Esophagus (tissue), 2 donors: ENCODE results near the gene COG1. TPM values are rescaled to one million over a fixed set of nuclear protein-coding genes. Genes with fewer than 3 reads are reported as not detected.

Experiments used
- H3K27ac ChIP-seq, 2 donors: one replicate each; pipeline ENCODE4 v1.5.1; 2013; ENCODE audit warnings: low read depth in 2 of 2, mild to moderate bottlenecking in 2 of 2, inconsistent platforms in 1 of 2, low read length in 1 of 2, moderate library complexity in 1 of 2
- H3K27me3 ChIP-seq, 2 donors: one replicate each; pipeline ENCODE4 v1.6.1; 2013; ENCODE audit warnings: low read length in 2 of 2, control low read depth in 1 of 2, mild to moderate bottlenecking in 1 of 2; ENCODE audit not compliant: insufficient read depth in 2 of 2, control insufficient read depth in 1 of 2
- H3K36me3 ChIP-seq, 2 donors: one replicate each; pipeline ENCODE4 v1.6.1; 2013; ENCODE audit warnings: low read length in 1 of 2; ENCODE audit not compliant: control insufficient read depth in 2 of 2, insufficient read depth in 2 of 2
- H3K4me1 ChIP-seq, 2 donors: one replicate each; pipeline ENCODE4 v1.6.1; 2013; ENCODE audit warnings: low read length in 1 of 2; ENCODE audit not compliant: control insufficient read depth in 2 of 2, insufficient read depth in 2 of 2
- H3K4me3 ChIP-seq, 2 donors: one replicate each; pipeline ENCODE4 v1.5.1; 2013; ENCODE audit warnings: low read length in 2 of 2, mild to moderate bottlenecking in 2 of 2, low read depth in 1 of 2, moderate library complexity in 1 of 2
- H3K9me3 ChIP-seq, 2 donors: one replicate each; pipeline ENCODE4 v1.6.1; 2013; ENCODE audit warnings: mild to moderate bottlenecking in 2 of 2, low read depth in 1 of 2, low read length in 1 of 2, moderate library complexity in 1 of 2; ENCODE audit not compliant: control insufficient read depth in 2 of 2, insufficient read depth in 1 of 2
- WGBS, 2 donors: extraction: QIAGEN DNeasy Blood & Tissue Kit; methylation state at CpG; one replicate each; pipeline ENCODE4 v1.1.7; 2013; 5-methylcytosine and 5-hydroxymethylcytosine counted together
- polyA plus RNA-seq, 2 donors: library from polyadenylated mRNA; stranded (reverse); fragments of 200-250 nt; gene quantifications; one replicate each; pipeline ENCODE4 v1.2.3, GENCODE V29; 2013
- donor health status: healthy with polysubstance abuse.
- donor health status: Bipolar disorder and iron deficiency.

The COG1 gene
- polyA plus RNA-seq, 2 donors = 11.0 to 13.0 TPM

- Histone ChIP-seq H3K27me3 (no peaks in the 10 kb centered on the region), H3K36me3 (no peaks in the 10 kb centered on the region), H3K4me1 (no peaks in the 10 kb centered on the region), H3K9me3 (no peaks in the 10 kb centered on the region), H3K4me3 (no peak overlapping the region), H3K27ac (no peak overlapping the region)
- 73 to 82% methylated on average over 9 of the region's 9 CpGs for WGBS, 2 donors
Observed at GRCh38 chr17:73187203-73187769, 5.6 kb upstream of the COG1 start.

- H3K9me3 ChIP-seq = no peaks in the 10 kb centered on the region
- no peaks in the 10 kb centered on the region for H3K36me3 ChIP-seq
- no peak overlapping the region for H3K27ac ChIP-seq
- H3K4me1 ChIP-seq = no peaks in the 10 kb centered on the region
- 95% methylated on average over 1 of the region's 1 CpG for WGBS, 2 donors
- no peak overlapping the region for H3K4me3 ChIP-seq
- no peaks in the 10 kb centered on the region for H3K27me3 ChIP-seq
Observed at GRCh38 chr17:73188011-73188410, 4.8 kb upstream of the COG1 start.

- Histone ChIP-seq H3K4me3 (no peak overlapping the region), H3K36me3 (no peaks in the 10 kb centered on the region), H3K27ac (no peak overlapping the region), H3K9me3 (no peaks in the 10 kb centered on the region), H3K27me3 (no peaks in the 10 kb centered on the region), H3K4me1 (peaks cover 0 to 2% of the 10 kb centered on the region in 2 donors)
- 81 to 85% methylated on average over 6 of the region's 6 CpGs for WGBS, 2 donors
Observed at GRCh38 chr17:73189417-73190099, 3.3 kb upstream of the COG1 start.

DNA sequence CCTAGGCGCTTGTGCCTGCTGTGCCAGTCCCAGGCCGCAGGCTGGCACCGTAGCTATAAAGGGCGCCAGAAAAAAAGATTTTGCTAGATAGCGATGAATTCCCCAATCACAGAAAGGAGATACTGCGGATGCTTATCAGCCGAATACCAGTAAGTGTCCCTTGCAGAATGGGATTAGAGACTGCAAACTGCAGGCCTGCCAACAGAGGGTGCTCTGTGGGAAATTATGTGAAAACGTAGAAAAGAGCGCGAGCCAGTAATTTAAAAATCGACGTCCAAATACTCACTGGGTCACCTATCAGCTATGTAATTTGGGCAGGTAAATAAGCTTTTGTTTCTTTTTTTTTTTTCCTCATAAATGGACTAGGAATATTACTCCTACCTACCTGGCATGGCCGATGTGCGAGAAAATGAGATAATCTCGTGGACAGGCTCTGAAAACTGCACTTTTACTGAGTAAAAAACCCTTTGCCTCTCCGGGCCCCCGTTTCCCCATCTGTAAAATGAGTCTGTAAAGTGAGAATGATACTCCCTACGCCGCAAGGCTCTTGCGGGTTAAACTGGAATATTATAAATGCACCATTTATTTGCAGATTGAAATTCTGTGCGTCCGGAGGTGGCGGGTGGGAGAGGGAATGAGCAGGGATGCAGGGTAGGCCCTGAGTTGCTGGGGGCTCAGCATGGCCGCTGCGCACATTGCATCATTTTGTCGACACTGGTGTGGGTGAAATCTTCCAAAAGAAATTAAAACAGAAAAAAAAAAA, 1.2 kb upstream of the COG1 start:
- Histone ChIP-seq H3K9me3 (no peaks in the 10 kb centered on the region), H3K27me3 (no peaks in the 10 kb centered on the region), H3K4me1 (peaks cover 0 to 2% of the 10 kb centered on the region in 2 donors), H3K4me3 (peak overlapping the region; percentile 68 to 86), H3K27ac (peak overlapping the region in 1 of 2 donors; percentile 94), H3K36me3 (no peaks in the 10 kb centered on the region)
- WGBS, 2 donors = 5 to 6% methylated on average over 26 of the region's 26 CpGs

- Histone ChIP-seq H3K9me3 (no peaks in the 10 kb centered on the region), H3K27me3 (no peaks in the 10 kb centered on the region), H3K4me3 (peak overlapping the region; percentile 68 to 86), H3K36me3 (peaks cover 3 to 6% of the 10 kb centered on the region in 2 donors), H3K27ac (peak overlapping the region; percentile 94 to 95), H3K4me1 (peaks cover 0 to 2% of the 10 kb centered on the region in 2 donors)
- WGBS, 2 donors = 0 to 1% methylated on average over 51 to 64 of the region's 74 CpGs
Observed at GRCh38 chr17:73192206-73192893, 505 bp upstream of the COG1 start.

- WGBS, 2 donors = 86 to 90% methylated on average over 22 of the region's 22 CpGs
- Histone ChIP-seq H3K4me1 (peaks cover 0 to 2% of the 10 kb centered on the region in 2 donors), H3K27ac (no peak overlapping the region), H3K27me3 (no peaks in the 10 kb centered on the region), H3K9me3 (no peaks in the 10 kb centered on the region), H3K4me3 (no peak overlapping the region), H3K36me3 (peaks cover 17 to 20% of the 10 kb centered on the region in 2 donors)
Observed at GRCh38 chr17:73194514-73195222, 1.8 kb downstream of the COG1 start.

- no peaks in the 10 kb centered on the region for H3K27me3 ChIP-seq
- 60 to 72% methylated on average over 13 of the region's 13 CpGs for WGBS, 2 donors
- H3K9me3 ChIP-seq = no peaks in the 10 kb centered on the region
- H3K4me3 ChIP-seq = no peak overlapping the region
- H3K4me1 ChIP-seq = peaks cover 0 to 2% of the 10 kb centered on the region in 2 donors
- H3K36me3 ChIP-seq = peaks cover 19 to 37% of the 10 kb centered on the region in 2 donors
- no peak overlapping the region for H3K27ac ChIP-seq
Observed at GRCh38 chr17:73196500-73196899, 3.6 kb downstream of the COG1 start.

- H3K9me3 ChIP-seq = no peaks in the 10 kb centered on the region
- H3K36me3 ChIP-seq = peaks cover 21 to 39% of the 10 kb centered on the region in 2 donors
- H3K27ac ChIP-seq = no peak overlapping the region
- 78 to 89% methylated on average over 5 of the region's 5 CpGs for WGBS, 2 donors
- peaks cover 0 to 2% of the 10 kb centered on the region in 2 donors for H3K4me1 ChIP-seq
- no peaks in the 10 kb centered on the region for H3K27me3 ChIP-seq
- H3K4me3 ChIP-seq = no peak overlapping the region
Observed at GRCh38 chr17:73197161-73197560, 4.3 kb downstream of the COG1 start.
